Activated CD8-positive, alpha-beta memory T cell treated with anti-CD3 and anti-CD28 coated beads, Interleukin-2, amount 50 U/mL, for 48 hours (primary cell): Measurements from ENCODE around the gene UQCR10.

Source experiments
- DNase-seq: peaks from one replicate; pipeline ENCODE4 v3.0.0-alpha.2; 2020

The UQCR10 gene

GRCh38 chr22:29799217-29799680, 32.1 kb downstream of the UQCR10 start:
- no peak for DNase-seq

GRCh38 chr22:29801153-29801552, 34.0 kb downstream of the UQCR10 start:
- DNase-seq: no peak

GRCh38 chr22:29801796-29802195, 34.6 kb downstream of the UQCR10 start:
- DNase-seq: no peak

DNA sequence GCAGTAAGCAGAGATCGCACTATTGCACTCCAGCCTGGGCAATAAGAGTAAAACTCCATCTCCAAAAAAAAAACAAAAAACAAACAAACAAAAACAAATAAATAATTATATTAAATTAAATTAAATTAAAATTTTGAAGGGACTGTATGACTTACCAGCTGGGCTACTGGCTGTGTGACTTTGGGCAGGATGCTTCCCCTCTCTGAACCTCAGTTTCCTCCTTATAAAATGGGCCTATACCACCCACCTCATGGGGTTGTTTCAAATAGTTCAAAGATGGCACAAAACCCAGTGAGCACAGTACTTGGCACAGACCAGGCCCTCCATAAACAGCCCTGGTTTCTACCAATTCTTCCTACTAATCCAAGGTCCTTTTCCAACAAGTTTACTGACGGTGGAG, 36.0 kb downstream of the UQCR10 start:
- no peak for DNase-seq

DNA sequence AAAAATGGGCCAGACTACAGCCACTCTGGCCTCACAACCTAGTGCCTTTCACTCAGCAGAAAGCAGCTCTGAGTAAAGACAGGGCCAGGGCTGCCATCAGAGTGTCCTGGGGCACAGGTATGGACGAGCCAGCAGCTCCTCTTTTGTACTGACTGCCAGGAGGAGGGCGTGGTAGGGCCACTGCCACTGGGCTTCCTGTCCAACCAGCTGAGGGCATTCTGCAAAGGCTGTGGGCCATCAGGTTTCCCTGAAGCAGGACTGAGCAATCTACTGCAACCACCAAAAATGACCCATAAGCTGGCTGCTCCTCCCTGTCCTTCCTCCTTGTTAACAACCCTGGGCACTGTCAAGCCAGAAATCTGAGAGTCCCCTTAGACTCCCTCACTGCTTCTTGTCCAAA, 37.8 kb downstream of the UQCR10 start:
- DNase-seq: no peak

- DNase-seq: no peak
Measured at GRCh38 chr22:29806196-29806595, 39.0 kb downstream of the UQCR10 start.

DNA sequence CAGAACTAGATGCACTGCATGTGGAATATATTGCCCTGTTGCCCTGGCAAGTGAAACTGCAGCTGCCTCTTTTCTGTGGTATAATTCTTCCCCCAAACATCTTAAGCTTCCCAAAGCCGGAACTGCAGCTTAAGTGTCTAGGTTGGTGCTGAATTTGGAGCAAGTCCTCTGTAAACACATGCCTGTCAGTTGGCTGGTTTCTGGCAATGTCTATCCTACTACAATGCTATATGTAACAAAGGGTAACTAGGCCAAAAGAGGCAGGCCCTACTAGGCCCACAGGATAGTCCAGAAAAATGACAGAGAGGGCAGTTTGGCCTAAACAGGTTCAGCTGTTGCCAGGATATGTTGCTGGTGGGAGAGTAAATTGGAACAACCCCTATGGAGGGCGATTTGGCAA, 43.0 kb downstream of the UQCR10 start:
- no peak for DNase-seq

DNA sequence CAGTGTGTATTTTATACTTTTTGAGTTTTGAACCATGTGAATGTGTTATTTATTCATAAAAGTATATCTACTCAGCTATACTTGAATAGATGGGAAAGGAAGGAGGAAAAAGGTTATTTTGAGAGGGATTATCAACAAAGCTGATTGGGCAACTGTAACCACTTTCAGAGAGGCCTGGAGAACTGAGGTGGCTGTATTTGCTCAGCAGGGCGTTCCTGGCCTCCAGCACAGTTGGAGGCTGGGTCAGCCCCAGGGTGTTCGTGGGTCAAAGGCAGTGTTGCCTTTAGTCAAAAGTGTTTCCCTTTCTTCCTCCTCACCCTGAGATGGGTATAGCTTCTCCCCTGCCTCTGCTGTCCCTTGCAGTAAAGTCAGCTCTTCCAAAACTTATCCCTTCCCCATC, 44.2 kb downstream of the UQCR10 start:
- no peak for DNase-seq

DNA sequence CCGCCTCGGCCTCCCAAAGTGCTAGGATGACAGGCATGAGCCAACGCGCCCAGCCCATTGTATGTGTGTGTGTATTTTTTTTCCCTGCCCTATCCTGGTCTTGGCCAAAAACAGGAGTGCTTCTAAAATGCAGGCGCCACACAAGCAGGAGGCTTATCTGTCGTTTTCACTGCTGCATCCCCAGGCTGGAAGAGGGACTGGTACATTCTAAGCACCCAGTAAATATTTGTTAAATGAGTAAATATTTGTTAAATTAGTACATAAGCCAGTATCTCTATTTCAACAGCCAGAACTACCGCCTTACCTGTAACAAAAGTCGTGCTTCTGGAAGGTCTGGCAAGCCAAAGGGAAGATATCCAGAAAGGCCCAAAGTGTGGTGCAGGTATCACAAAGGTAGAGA, 46.0 kb downstream of the UQCR10 start:
- no peak for DNase-seq

DNA sequence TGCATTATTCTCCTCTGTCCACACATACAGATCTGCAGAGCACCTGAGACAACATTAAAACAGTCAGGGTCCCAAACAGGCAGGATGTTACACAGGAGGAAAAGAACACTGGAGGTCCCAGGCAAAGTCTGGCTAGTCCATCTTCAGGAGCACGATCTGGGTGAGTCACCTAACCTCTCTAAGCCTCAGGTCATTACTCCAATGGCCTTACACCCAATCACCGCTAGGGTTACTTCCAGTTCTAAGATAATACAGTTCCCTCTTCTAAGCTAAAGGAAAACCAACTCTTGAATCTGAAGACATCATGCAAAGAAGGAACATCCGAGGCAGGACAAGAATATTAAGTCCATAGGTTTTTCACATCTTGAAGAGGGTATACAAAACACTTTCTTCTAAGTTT, 46.4 kb downstream of the UQCR10 start:
- no peak for DNase-seq

- no peak for DNase-seq
Measured at GRCh38 chr22:29814003-29814402, 46.8 kb downstream of the UQCR10 start.

GRCh38 chr22:29815580-29815979, 48.4 kb downstream of the UQCR10 start:
- no peak for DNase-seq

DNA sequence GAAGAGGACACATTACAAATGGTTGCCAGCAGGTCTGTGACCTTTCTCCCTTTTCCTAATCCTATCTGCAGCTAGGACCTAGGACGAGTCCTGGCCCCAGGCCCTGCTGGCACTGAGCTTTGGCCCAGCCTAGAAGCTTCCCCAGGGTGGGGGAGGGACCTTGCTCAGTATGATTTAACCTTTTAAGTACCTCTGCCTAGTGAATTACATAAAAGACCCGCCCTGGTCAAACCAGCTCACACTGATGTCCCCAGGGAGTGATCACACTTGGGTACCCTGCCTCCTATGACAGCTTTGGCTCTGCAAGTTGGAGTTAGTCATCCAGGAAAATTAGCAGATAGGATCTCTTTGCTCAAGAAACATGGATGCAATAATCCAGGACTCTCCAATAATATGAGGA, 49.0 kb downstream of the UQCR10 start:
- DNase-seq: no peak

DNA sequence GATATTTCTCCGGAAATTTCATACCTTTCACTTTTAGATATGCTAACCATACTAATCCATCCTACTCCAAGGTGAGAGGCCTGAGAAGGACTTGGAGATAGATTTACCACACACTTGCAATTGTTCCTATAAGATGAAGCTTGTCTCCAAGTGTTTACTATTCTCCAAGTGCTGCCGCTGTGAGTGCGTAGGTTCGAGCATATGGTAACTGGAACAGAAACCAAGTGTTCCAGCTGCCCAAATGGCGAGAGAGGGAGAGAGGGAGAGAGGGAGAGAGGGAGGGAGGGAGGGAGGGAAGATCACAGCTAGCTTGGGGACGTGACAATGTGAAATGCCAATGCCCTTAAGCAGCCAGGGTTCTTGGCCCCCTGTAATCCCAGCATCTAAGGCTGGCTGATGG, 49.4 kb downstream of the UQCR10 start:
- DNase-seq: no peak

DNA sequence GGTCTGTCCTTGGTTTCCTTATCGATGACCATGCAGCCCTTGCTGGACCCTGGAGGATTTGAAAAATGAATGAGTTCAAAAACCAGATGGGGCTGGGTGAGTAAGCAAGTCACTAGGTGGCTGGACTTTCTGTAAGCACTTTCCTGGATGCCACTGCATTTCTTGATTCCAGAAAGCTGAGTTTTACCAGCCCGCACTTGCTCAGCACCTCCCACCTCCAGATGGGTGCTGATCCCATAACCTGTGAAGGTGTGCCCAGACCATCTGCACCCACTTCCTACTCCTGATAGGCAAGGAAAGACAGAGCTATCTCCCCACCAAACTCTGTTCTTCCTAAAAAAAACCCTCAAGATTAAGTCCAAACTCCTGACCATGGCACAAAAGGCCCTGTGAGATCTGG, 49.8 kb downstream of the UQCR10 start:
- DNase-seq: no peak

- no peak for DNase-seq
Measured at GRCh38 chr22:29817724-29818123, 50.6 kb downstream of the UQCR10 start.

- no peak for DNase-seq
Measured at GRCh38 chr22:29819501-29819900, 52.3 kb downstream of the UQCR10 start.
